ENCODE measurements around the gene LCT. TPM values are rescaled to one million over a fixed set of nuclear protein-coding genes. Genes with fewer than 3 reads are reported as not detected.

Gene LCT
- total and polyA plus RNA-seq, 9 of the 15 experiments (the other 6 are each of a cell fraction or from before 2014, with no cell fraction given), result 0.01 to 0.04 (median 0.03) TPM; not detected in 4

DNA sequence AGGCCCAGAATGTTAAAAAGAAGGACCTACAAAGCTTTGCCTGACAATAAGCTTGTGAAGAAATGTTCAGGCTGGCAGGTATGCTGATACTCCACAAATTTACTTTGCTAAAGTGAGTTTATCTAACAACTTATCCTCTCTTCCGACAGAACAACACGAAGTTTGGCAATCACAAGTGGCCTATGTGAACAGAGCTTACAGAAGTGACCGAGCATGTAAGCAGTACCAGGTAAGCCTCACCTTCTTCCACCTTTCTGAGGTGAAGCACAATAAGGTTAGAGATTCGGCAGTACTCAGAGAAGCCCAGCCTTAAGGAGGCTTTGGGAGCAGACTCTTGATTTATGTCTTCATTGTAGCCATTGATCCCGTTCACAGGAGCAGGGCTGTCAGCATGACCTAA is 9.0 kb upstream of the LCT start (continued):
- TF ChIP-seq, protein P1, sequence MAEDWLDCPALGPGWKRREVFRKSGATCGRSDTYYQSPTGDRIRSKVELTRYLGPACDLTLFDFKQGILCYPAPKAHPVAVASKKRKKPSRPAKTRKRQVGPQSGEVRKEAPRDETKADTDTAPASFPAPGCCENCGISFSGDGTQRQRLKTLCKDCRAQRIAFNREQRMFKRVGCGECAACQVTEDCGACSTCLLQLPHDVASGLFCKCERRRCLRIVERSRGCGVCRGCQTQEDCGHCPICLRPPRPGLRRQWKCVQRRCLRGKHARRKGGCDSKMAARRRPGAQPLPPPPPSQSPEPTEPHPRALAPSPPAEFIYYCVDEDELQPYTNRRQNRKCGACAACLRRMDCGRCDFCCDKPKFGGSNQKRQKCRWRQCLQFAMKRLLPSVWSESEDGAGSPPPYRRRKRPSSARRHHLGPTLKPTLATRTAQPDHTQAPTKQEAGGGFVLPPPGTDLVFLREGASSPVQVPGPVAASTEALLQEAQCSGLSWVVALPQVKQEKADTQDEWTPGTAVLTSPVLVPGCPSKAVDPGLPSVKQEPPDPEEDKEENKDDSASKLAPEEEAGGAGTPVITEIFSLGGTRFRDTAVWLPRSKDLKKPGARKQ (CRISPR knock-in tag; IDR thresholded peaks at IDR 0.05), result no peak
- TF ChIP-seq CEBPB (tag; IDR thresholded peaks at IDR 0.05) (no peak), NFATC3 (IDR thresholded peaks at IDR 0.05) (no peak), STAT5A (IDR thresholded peaks at IDR 0.05; ENCODE audit: borderline replicate concordance, low read length) (no peak), MEIS2 (IDR thresholded peaks at IDR 0.05; ENCODE audit: partially characterized antibody) (no peak)
- TF ChIP-seq, protein P2, sequence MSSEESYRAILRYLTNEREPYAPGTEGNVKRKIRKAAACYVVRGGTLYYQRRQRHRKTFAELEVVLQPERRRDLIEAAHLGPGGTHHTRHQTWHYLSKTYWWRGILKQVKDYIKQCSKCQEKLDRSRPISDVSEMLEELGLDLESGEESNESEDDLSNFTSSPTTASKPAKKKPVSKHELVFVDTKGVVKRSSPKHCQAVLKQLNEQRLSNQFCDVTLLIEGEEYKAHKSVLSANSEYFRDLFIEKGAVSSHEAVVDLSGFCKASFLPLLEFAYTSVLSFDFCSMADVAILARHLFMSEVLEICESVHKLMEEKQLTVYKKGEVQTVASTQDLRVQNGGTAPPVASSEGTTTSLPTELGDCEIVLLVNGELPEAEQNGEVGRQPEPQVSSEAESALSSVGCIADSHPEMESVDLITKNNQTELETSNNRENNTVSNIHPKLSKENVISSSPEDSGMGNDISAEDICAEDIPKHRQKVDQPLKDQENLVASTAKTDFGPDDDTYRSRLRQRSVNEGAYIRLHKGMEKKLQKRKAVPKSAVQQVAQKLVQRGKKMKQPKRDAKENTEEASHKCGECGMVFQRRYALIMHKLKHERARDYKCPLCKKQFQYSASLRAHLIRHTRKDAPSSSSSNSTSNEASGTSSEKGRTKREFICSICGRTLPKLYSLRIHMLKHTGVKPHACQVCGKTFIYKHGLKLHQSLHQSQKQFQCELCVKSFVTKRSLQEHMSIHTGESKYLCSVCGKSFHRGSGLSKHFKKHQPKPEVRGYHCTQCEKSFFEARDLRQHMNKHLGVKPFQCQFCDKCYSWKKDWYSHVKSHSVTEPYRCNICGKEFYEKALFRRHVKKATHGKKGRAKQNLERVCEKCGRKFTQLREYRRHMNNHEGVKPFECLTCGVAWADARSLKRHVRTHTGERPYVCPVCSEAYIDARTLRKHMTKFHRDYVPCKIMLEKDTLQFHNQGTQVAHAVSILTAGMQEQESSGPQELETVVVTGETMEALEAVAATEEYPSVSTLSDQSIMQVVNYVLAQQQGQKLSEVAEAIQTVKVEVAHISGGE (CRISPR knock-in tag; IDR thresholded peaks at IDR 0.05), result no peak
- TF ChIP-seq, protein P3, sequence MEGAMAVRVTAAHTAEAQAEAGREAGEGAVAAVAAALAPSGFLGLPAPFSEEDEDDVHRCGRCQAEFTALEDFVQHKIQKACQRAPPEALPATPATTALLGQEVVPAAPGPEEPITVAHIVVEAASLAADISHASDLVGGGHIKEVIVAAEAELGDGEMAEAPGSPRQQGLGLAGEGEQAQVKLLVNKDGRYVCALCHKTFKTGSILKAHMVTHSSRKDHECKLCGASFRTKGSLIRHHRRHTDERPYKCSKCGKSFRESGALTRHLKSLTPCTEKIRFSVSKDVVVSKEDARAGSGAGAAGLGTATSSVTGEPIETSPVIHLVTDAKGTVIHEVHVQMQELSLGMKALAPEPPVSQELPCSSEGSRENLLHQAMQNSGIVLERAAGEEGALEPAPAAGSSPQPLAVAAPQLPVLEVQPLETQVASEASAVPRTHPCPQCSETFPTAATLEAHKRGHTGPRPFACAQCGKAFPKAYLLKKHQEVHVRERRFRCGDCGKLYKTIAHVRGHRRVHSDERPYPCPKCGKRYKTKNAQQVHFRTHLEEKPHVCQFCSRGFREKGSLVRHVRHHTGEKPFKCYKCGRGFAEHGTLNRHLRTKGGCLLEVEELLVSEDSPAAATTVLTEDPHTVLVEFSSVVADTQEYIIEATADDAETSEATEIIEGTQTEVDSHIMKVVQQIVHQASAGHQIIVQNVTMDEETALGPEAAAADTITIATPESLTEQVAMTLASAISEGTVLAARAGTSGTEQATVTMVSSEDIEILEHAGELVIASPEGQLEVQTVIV (CRISPR knock-in tag; IDR thresholded peaks at IDR 0.05; ENCODE audit: borderline replicate concordance), result no peak

Data from K562 (cell line).